ENCODE data around the gene DVL1. TPM values are rescaled to one million over a fixed set of nuclear protein-coding genes. Genes with fewer than 3 reads are reported as not detected.

Gene DVL1
- total and polyA plus RNA-seq, 12 donors = 64.7 to 153 (median 79.7) TPM

- no peak for TF ChIP-seq CTCF (IDR thresholded peaks at IDR 0.05)
- no peak for ATAC-seq
- DNase-seq = no peak
- no peak overlapping the region for H3K27ac ChIP-seq
- peaks cover 0 to 63% (median 16%) of the 10 kb centered on the region in 9 donors for H3K36me3 ChIP-seq
- H3K27me3 ChIP-seq = no peaks in the 10 kb centered on the region
- intact Hi-C loops (cut with DNase I) = loop anchor here in 3 of 10 donors (10.0 kb wide), 3 partner anchors 172 to 272 kb away; partner anchors contain the start of gene AGRN (in 1 of the 3)
- peaks cover 0 to 13% (median 3%) of the 10 kb centered on the region in 9 donors for H3K4me1 ChIP-seq
- H3K4me3 ChIP-seq = no peak overlapping the region
- 94 to 96% methylated on average over 61 to 62 of the region's 62 CpGs for WGBS, 2 donors
- H3K9me3 ChIP-seq = no peaks in the 10 kb centered on the region
Measured at GRCh38 chr1:1296070-1297061, 52.9 kb downstream of the DVL1 start.

- H3K4me3 ChIP-seq = no peak overlapping the region
- H3K27me3 ChIP-seq = no peaks in the 10 kb centered on the region
- no peak for ATAC-seq
- peaks cover 0 to 20% (median 7%) of the 10 kb centered on the region in 9 donors for H3K4me1 ChIP-seq
- DNase-seq = no peak
- no peak overlapping the region for H3K27ac ChIP-seq
- TF ChIP-seq CTCF (IDR thresholded peaks at IDR 0.05) = no peak
- WGBS, 2 donors = 93 to 96% methylated on average over 35 of the region's 35 CpGs
- peaks cover 0 to 61% (median 16%) of the 10 kb centered on the region in 9 donors for H3K36me3 ChIP-seq
- intact Hi-C loops (cut with DNase I) = loop anchor here in 3 of 10 donors (10.0 kb wide), 3 partner anchors 171 to 271 kb away; partner anchors contain the start of gene AGRN (in 1 of the 3)
- H3K9me3 ChIP-seq = no peaks in the 10 kb centered on the region
Measured at GRCh38 chr1:1295154-1295923, 53.9 kb downstream of the DVL1 start.

GRCh38 chr1:1294250-1294890, 54.8 kb downstream of the DVL1 start:
- 88 to 90% methylated on average over 41 to 58 of the region's 58 CpGs for WGBS, 2 donors
- no peaks in the 10 kb centered on the region for H3K27me3 ChIP-seq
- peaks cover 0 to 20% (median 7%) of the 10 kb centered on the region in 9 donors for H3K4me1 ChIP-seq
- H3K27ac ChIP-seq = no peak overlapping the region
- intact Hi-C loops (cut with DNase I) = loop anchor here in 5 of 10 donors (5.0 to 10.0 kb wide), 4 partner anchors 170 to 270 kb away; partner anchors contain the start of gene AGRN (in 1 of the 5)
- no peak for TF ChIP-seq CTCF (IDR thresholded peaks at IDR 0.05)
- ATAC-seq (no peak), DNase-seq (no peak)
- no peak overlapping the region for H3K4me3 ChIP-seq
- H3K36me3 ChIP-seq = peaks cover 0 to 52% (median 16%) of the 10 kb centered on the region in 9 donors
- H3K9me3 ChIP-seq = no peaks in the 10 kb centered on the region
